Activated CD4-positive, alpha-beta T cell treated with anti-CD3 and anti-CD28 coated beads, Interleukin-2, amount 10 ng/mL, durations not matched to agents 24 days and 14 days (primary cell): ENCODE measurements around the gene CENPI. TPM values are rescaled to one million over a fixed set of nuclear protein-coding genes. Genes with fewer than 3 reads are reported as not detected.
"Not testable (repeated sequence)": the region's sequence is repeated elsewhere in the genome, so short reads cannot be mapped to it uniquely, and the experiment has no call there.

Experiments used
- DNase-seq: peaks from one replicate; pipeline ENCODE4 v3.0.0; 2022
- H3K27ac Mint-ChIP-seq: one replicate; pipeline ENCODE4 v1.8.0; 2022; ENCODE audit warnings: mild to moderate bottlenecking, mixed read lengths
- H3K27me3 Mint-ChIP-seq: one replicate; pipeline ENCODE4 v1.8.0; 2022; ENCODE audit warnings: mixed read lengths
- H3K36me3 Mint-ChIP-seq: one replicate; pipeline ENCODE4 v1.8.0; 2022; ENCODE audit warnings: low read depth, mild to moderate bottlenecking, mixed read lengths
- H3K4me1 Mint-ChIP-seq: one replicate; pipeline ENCODE4 v1.8.0; 2021; ENCODE audit warnings: mixed read lengths
- H3K4me3 Mint-ChIP-seq: one replicate; pipeline ENCODE4 v1.8.0; 2022; ENCODE audit warnings: mild to moderate bottlenecking, moderate library complexity, mixed read lengths
- H3K9me3 Mint-ChIP-seq: one replicate; pipeline ENCODE4 v1.8.0; 2021; ENCODE audit warnings: mixed read lengths
- intact Hi-C: fragments of 100-400 bp; cut with micrococcal nuclease; formaldehyde crosslinking; loops from one replicate; pipeline ENCODE4 v1.15.1; 2023
- total RNA-seq: library from RNA; stranded (reverse); gene quantifications from 2 replicates; pipeline ENCODE4 v1.2.3, GENCODE V29; 2022

Gene CENPI, protein sequence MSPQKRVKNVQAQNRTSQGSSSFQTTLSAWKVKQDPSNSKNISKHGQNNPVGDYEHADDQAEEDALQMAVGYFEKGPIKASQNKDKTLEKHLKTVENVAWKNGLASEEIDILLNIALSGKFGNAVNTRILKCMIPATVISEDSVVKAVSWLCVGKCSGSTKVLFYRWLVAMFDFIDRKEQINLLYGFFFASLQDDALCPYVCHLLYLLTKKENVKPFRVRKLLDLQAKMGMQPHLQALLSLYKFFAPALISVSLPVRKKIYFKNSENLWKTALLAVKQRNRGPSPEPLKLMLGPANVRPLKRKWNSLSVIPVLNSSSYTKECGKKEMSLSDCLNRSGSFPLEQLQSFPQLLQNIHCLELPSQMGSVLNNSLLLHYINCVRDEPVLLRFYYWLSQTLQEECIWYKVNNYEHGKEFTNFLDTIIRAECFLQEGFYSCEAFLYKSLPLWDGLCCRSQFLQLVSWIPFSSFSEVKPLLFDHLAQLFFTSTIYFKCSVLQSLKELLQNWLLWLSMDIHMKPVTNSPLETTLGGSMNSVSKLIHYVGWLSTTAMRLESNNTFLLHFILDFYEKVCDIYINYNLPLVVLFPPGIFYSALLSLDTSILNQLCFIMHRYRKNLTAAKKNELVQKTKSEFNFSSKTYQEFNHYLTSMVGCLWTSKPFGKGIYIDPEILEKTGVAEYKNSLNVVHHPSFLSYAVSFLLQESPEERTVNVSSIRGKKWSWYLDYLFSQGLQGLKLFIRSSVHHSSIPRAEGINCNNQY
- total RNA-seq, result 14.9 and 19.4 TPM in 2 replicates

DNA sequence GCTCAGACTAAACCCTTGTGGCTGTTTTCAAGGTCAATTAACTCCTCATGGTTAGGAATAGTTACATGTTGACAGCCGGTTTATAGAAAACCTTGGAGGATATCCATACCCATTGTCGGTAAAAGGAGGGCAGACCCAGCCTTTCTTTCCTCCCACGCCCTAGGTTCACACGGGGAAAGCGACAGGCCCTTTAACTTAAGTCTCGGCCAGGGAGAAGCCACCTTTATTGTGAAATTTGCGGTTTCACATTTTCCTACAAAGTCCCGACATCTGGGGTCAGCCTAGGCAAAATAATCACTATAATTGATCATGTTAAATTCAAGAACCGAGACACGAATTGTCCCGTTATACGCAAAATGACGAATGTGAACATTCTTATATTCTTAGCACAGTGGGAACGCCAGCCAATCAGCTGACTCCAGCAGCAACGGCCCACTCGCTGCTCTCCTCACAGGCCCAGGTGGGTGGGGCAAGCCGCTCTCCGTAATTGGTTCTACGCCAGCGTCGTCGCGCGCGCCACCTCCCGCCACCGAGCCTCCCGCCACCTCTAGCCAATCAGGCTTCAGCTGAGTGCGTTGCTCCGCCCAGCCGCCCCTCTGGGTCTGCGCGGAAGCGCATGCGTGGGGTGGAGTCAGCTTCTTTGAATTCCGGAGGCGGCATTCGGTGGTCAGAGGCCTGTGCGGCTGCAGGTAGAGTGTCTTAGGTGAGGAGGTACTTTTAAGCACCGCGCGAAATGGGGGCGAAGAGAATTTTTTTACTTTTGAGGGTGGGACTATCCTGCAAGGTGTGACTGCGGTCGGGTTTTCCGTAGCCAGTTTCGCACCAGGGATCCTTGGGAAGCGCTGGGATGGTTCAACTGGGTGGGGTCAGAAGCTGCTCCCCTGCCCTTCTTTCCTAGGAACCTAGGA is at the start of gene CENPI:
TSS of gene CENPI (plus strand) at position 659 of the 908 bp plus-strand sequence. CDS start 2,867 bp downstream, outside the sequence.
- DNase-seq, result peak; percentile 98
- no peaks in the 10 kb centered on the region for H3K9me3 Mint-ChIP-seq
- peaks cover 10% of the 10 kb centered on the region for H3K36me3 Mint-ChIP-seq
- intact Hi-C loops, result loop anchor here (1.0 to 5.0 kb wide), 5 partner anchors 45 to 310 kb away; partner anchors contain the start of genes CSTF2, GLA, HNRNPH2 and TIMM8A
- H3K4me3 Mint-ChIP-seq, result peak within 1 kb of the TSS; percentile 96
- H3K27me3 Mint-ChIP-seq, result no peaks in the 10 kb centered on the region
- peaks cover 24% of the 10 kb centered on the region for H3K4me1 Mint-ChIP-seq
- peak within 1 kb of the TSS; percentile 89 for H3K27ac Mint-ChIP-seq

DNA sequence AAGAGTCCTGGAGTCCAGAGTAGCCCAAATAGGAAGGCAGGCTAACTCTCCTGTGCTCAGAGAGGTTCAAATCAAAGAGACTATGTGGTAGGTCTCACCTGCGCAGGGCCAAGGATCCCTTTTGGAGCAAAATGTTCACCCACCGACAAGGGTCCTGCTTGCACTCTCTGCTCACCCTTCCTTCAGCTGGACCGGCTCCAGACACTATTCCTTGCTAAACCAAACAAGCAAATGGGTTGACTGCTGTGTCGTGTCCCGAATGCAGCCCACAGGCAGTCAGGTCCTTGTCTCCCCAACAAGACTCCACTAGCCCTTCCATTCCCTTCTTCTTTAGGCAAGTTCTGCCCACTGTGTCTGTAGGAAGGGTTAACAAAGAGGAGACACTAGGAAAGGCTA is 46.9 kb upstream of the CENPI start:
- intact Hi-C loops, result loop anchor here (5.0 to 10.0 kb wide), 2 partner anchors 219 to 294 kb away; partner anchors contain the start of gene TIMM8A
- Mint-ChIP-seq H3K9me3 (no peaks in the 10 kb centered on the region), H3K4me3 (peak overlapping the region; percentile 92), H3K4me1 (peaks cover 12% of the 10 kb centered on the region), H3K27me3 (no peaks in the 10 kb centered on the region), H3K27ac (peak overlapping the region; percentile 97), H3K36me3 (peaks cover 12% of the 10 kb centered on the region)
- no peak for DNase-seq

DNA sequence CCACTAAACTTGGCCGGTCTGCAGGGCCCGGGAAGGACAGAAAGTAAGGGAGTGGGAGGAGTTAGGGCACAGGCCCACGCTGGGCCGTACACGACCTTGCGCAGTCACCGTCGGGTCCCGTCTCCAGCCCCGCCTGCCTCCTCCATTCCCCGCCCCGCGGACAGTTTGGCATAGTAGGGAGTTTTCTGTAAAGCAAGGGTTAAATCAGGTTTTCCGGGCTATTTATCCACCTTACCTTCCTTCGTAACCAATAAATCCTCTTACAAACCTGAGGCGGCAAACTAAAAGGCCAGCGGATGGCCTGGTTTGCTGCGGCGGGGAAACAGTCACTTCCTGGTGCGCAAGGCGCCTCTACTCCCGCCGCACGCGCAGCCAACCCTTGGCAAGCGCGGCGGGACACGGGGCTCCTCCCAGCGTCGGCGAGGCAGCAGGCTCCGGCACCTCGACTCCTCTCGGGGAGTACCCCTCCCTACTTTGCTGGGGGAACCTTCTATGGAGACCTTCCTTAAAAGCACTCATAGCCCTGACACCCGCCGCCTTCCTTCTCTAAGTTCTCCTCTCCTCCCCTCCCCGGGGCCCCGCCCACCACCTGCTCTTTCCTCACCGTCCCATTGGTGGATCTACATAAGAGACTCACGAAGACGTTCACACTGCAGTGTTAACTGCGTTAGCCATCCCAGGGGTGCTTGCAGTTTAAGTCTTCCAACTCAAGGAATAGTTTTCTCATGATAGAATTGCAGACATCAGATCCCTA is 46.3 kb upstream of the CENPI start, which contains the start of gene TRMT2B:
TSS of gene TRMT2B (minus strand) at position 563 of the 754 bp plus-strand sequence. CDS start 9,822 bp downstream, outside the sequence.
- peak within 1 kb of the TSS; percentile 92 for H3K4me3 Mint-ChIP-seq
- H3K27ac Mint-ChIP-seq, result peak within 1 kb of the TSS; percentile 97
- H3K27me3 Mint-ChIP-seq, result no peaks in the 10 kb centered on the region
- DNase-seq, result peak; percentile 93
- peaks cover 2% of the 10 kb centered on the region for H3K9me3 Mint-ChIP-seq
- peaks cover 16% of the 10 kb centered on the region for H3K4me1 Mint-ChIP-seq
- peaks cover 12% of the 10 kb centered on the region for H3K36me3 Mint-ChIP-seq
- intact Hi-C loops, result loop anchor here (1.0 to 10.0 kb wide), 4 partner anchors 47 to 293 kb away; partner anchors contain the start of genes CENPI and TIMM8A

DNA sequence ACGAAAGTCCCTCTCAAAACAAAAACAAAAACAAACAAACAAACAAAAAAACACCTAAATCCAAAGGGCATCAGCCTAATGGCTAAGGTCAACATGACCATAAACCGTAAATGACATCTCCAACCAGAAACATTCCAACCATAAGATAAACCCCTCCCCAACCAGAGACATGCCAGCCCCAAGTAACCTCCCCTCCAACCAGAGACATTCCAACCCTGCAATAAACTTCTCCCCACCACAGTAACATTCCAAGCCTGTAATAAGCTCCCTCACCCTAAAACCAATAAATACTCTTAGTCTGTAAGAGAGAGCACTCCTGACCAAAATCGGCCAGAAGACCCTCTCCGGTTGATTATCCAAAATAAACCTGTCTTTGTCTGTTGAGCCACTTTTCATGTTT is 41.5 kb upstream of the CENPI start:
- H3K9me3 Mint-ChIP-seq, H3K27ac Mint-ChIP-seq, H3K36me3 Mint-ChIP-seq, DNase-seq, H3K27me3 Mint-ChIP-seq, H3K4me3 Mint-ChIP-seq: not testable (repeated sequence)
- H3K4me1 Mint-ChIP-seq, result peaks cover 12% of the 10 kb centered on the region
- intact Hi-C loops, result loop anchor here (10.0 kb wide), 1 partner anchor 288 kb away; the partner anchor contains the start of gene TIMM8A

DNA sequence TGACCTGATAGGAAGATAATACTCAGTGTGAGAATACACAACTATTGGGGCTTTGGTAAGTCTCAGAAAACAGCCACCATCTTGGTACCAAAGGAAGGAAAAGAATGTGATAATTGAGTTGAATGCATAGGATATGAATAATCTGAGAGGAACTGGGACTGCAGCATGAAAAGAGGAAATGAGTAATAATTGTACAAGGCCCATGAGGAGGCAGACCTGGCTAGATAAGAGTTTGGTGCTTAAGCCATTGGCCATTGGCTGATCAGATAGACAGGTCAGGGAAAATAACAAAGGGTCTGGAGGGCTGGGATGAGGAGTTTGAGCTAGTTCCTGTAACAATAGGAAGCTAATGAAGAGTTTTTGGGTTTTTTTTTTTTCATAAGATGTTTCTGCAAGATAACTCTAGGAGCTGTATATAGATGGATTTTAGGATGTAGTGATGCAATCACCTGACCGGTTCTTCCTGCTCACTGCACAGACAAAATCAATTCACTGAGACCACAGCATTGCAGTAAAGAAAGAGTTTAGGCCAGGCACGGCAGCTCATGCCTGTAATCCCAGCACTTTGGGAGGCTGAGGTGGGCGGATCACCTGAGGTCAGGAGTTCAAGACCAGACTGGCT is 40.8 kb upstream of the CENPI start:
- H3K27me3 Mint-ChIP-seq, result no peaks in the 10 kb centered on the region
- intact Hi-C loops, result loop anchor here (10.0 kb wide), 1 partner anchor 288 kb away; the partner anchor contains the start of gene TIMM8A
- peak overlapping the region; percentile 38 for H3K27ac Mint-ChIP-seq
- peaks cover 2% of the 10 kb centered on the region for H3K36me3 Mint-ChIP-seq
- H3K4me1 Mint-ChIP-seq, result peaks cover 10% of the 10 kb centered on the region
- peaks cover 8% of the 10 kb centered on the region for H3K9me3 Mint-ChIP-seq
- no peak for DNase-seq
- no peak overlapping the region for H3K4me3 Mint-ChIP-seq

DNA sequence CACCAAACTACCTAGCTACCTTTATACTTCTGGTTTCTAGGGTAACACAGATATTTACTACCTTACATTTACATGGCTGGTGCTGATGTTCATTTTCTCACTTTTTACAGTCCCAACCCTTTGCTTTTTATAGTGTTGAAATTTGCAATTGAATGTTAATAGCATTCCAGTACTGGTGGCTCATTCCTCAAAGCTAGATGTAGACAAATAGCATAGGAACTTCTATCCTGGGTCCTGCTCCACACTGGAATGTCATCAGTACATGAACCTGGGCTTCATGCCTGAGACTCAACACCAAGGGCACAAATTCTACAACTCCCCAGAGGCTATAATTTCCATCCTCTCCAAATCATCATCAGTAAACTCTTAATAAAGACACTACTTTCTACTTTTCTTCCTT is 35.8 kb upstream of the CENPI start:
- H3K9me3 Mint-ChIP-seq, result peaks cover under 1% of the 10 kb centered on the region
- intact Hi-C loops, result no loop called here
- DNase-seq, result no peak
- peaks cover 2% of the 10 kb centered on the region for H3K4me1 Mint-ChIP-seq
- H3K36me3 Mint-ChIP-seq, result peaks cover under 1% of the 10 kb centered on the region
- H3K27me3 Mint-ChIP-seq, result no peaks in the 10 kb centered on the region
- no peak overlapping the region for H3K4me3 Mint-ChIP-seq
- no peak overlapping the region for H3K27ac Mint-ChIP-seq

DNA sequence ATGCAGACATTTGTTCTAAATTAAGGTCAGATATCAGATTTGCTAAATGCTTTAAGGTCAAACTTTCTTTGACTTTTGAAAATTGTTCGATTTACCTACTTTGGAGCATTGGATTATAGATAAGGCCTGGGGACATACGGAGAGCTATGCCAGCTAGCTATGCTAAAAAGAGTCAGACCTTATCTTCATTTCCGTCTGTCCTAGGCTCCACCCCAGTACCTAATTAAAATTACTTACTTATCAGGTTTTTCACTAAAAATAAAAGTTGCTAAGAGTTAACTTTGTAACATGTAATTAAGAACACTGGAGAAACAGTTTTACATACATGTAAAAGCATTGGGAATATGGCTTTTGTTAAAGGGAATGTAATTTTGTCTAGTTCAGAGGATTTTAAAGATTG is 26.4 kb upstream of the CENPI start:
- H3K4me3 Mint-ChIP-seq, result no peak overlapping the region
- intact Hi-C loops, result no loop called here
- H3K27ac Mint-ChIP-seq, result no peak overlapping the region
- H3K4me1 Mint-ChIP-seq, result no peaks in the 10 kb centered on the region
- DNase-seq, result no peak
- H3K36me3 Mint-ChIP-seq, result no peaks in the 10 kb centered on the region
- no peaks in the 10 kb centered on the region for H3K27me3 Mint-ChIP-seq
- H3K9me3 Mint-ChIP-seq, result no peaks in the 10 kb centered on the region

DNA sequence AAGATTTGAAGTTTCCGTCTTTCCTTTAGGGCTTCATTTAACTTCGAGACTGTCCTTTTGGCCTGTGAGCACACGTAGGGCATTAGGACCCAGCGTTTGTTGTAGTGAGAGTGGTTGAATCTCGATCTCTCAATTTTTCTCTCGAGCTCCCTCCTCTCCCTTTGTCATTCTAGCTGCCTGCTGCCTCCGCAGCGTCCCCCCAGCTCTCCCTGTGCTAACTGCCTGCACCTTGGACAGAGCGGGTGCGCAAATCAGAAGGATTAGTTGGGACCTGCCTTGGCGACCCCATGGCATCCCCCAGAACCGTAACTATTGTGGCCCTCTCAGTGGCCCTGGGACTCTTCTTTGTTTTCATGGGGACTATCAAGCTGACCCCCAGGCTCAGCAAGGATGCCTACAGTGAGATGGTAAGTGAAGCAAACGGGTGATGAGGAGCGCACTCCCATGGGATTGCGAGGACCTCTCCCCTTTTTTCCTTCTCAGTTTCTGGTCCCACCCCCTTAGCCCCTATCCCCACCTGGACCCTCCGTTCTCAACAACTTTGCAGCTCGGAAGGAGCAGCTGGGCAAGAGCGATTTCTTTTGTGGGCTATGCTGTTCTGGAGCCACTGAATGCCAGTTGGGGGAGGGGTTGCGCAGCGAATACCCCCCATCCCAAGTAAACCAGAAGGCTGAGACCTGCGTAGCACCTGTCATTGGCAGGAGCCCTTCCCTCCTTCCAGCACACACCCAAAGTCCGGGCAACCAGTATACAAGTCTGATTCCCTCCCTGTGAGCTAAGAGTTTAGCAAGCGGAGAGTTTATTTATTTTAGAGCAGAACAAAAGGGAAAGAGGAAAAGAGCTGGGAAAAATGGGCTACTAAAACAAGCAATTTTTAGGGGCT is 19.0 kb upstream of the CENPI start, which contains the start of gene TMEM35A:
TSS of gene TMEM35A (plus strand) at position 164 of the 883 bp plus-strand sequence. CDS start at position 288, 124 bp downstream.
- H3K4me1 Mint-ChIP-seq, result no peaks in the 10 kb centered on the region
- no peaks in the 10 kb centered on the region for H3K9me3 Mint-ChIP-seq
- no peak within 1 kb of the TSS for H3K27ac Mint-ChIP-seq
- no peaks in the 10 kb centered on the region for H3K36me3 Mint-ChIP-seq
- H3K27me3 Mint-ChIP-seq, result peaks cover 21% of the 10 kb centered on the region
- no peak within 1 kb of the TSS for H3K4me3 Mint-ChIP-seq
- DNase-seq, result no peak
- intact Hi-C loops, result no loop called here

DNA sequence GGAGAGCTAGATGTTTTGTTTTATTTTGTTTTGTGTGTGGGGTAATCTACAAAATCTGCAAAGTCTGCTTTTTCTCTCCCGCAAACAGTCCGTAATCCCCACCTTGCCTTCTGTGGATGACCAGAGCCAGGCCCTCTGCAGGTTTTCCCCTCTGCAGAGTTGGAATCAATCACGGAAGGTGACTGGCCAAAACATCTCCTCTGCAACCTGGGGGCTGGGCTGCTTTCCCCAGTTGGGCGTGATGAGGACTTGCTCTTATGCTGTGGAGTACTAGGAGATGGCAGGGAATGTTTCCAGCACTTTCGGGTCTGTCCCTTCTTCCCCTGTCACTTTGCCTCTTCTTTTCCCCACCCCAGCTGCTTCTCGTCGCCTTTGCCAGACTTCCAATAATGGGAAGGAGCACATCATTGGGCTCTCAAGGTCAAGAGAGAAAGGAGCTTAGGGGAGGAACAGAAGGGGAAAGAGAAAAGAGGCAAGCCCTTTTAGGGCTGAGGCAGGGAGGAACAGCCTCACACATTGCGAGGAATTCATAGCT is 18.2 kb upstream of the CENPI start:
- Mint-ChIP-seq H3K4me1 (no peaks in the 10 kb centered on the region), H3K36me3 (no peaks in the 10 kb centered on the region), H3K4me3 (no peak overlapping the region), H3K27ac (no peak overlapping the region), H3K27me3 (peaks cover 21% of the 10 kb centered on the region), H3K9me3 (no peaks in the 10 kb centered on the region)
- intact Hi-C loops, result no loop called here
- DNase-seq, result no peak

DNA sequence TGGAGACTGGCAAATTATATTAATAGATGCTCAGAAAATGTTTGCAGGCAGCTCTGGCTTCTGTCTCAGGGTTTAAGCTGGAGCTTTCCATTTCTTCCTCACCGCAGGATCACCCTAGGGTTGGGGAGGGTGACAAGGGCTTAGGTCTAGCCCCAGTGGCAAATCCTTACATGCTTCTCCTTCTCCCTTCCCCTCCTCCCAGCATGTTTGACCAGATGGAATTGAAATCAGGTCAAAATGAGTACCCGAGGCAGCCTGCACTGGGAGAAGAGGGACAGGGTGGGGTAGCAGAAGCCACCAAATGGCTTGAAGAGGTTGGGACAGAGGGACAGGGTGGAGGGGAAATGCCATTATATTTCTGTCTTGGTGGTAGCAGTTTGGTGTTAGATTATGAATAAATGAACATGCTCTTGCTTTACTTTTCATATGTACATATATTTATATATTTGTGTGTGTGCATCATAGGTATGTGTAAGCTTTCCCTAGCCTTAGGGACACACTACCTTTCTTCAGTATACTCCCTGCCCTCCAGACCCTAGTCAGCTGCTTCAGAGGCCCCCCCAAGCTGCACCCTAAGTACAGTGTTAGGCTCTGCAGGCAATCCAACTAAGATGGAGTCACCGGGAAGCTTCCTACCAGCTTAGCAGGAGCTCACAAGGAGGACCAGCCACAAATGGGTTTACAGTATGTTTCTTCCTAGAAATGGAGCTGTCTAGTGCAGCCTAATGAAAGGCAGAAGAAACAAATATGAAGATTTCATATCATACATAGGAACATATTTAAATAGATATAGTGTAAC is 17.5 kb upstream of the CENPI start:
- DNase-seq, result no peak
- no peaks in the 10 kb centered on the region for H3K4me1 Mint-ChIP-seq
- no peaks in the 10 kb centered on the region for H3K36me3 Mint-ChIP-seq
- peaks cover 21% of the 10 kb centered on the region for H3K27me3 Mint-ChIP-seq
- H3K4me3 Mint-ChIP-seq, result no peak overlapping the region
- intact Hi-C loops, result no loop called here
- H3K27ac Mint-ChIP-seq, result no peak overlapping the region
- H3K9me3 Mint-ChIP-seq, result no peaks in the 10 kb centered on the region

DNA sequence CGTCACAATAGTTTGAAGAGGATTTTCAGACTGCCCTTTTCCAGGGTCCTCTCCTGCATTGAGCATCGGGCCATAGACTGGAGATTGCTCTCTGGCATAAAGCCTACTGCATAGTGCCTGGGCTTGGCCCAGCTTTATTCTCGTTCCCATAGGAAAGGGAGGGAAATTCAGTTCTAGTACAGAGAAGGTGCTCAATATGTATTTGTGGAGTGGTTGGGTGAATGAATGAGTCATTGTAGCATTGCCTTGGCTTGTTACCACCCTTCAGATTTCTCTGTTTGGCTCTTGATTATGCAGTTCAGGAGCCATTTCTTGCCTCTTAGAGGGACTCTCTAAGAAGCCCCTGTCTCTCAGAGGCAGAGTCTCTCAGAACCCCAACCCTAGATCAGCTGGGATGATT is 16.8 kb upstream of the CENPI start:
- peaks cover 21% of the 10 kb centered on the region for H3K27me3 Mint-ChIP-seq
- H3K4me1 Mint-ChIP-seq, result no peaks in the 10 kb centered on the region
- no peak overlapping the region for H3K4me3 Mint-ChIP-seq
- no peaks in the 10 kb centered on the region for H3K9me3 Mint-ChIP-seq
- intact Hi-C loops, result no loop called here
- H3K36me3 Mint-ChIP-seq, result no peaks in the 10 kb centered on the region
- no peak overlapping the region for H3K27ac Mint-ChIP-seq
- no peak for DNase-seq
